Measurements from ENCODE around the gene ATP12A.

Gene ATP12A

GRCh38 chr13:24723206-24723605 lies 43.0 kb downstream of the ATP12A start:
- TF ChIP-seq CTCF (IDR thresholded peaks at IDR 0.05), result no peak

- no peak for TF ChIP-seq CTCF (IDR thresholded peaks at IDR 0.05)
These were observed 44.5 kb downstream of the ATP12A start for GRCh38 chr13:24724714-24725113.

GRCh38 chr13:24725379-24725778 lies 45.2 kb downstream of the ATP12A start:
- no peak for TF ChIP-seq CTCF (IDR thresholded peaks at IDR 0.05)

- TF ChIP-seq CTCF (IDR thresholded peaks at IDR 0.05), result peak; percentile 72
These were observed 47.8 kb downstream of the ATP12A start for GRCh38 chr13:24727731-24728601.

GRCh38 chr13:24734950-24735349 lies 54.7 kb downstream of the ATP12A start:
- no peak for TF ChIP-seq CTCF (IDR thresholded peaks at IDR 0.05)

GRCh38 chr13:24737042-24737441 lies 56.8 kb downstream of the ATP12A start:
- no peak for TF ChIP-seq CTCF (IDR thresholded peaks at IDR 0.05)

GRCh38 chr13:24738366-24738847 lies 58.2 kb downstream of the ATP12A start:
- TF ChIP-seq CTCF (IDR thresholded peaks at IDR 0.05), result no peak
